ENCODE measurements around the gene CSMD2. TPM values are rescaled to one million over a fixed set of nuclear protein-coding genes. Genes with fewer than 3 reads are reported as not detected.

The CSMD2 gene
- total and polyA plus RNA-seq, 2 of the 8 experiments (the other 6 are each of a cell fraction or from before 2014, with no cell fraction given): 7.0 to 14.7 TPM

GRCh38 chr1:33985656-33986055 is 179.4 kb downstream of the CSMD2 start:
- no peak for FAIRE-seq

More at GRCh38 chr1:33985656-33986055, 179.4 kb downstream of the CSMD2 start:
- H2BK20ac ChIP-seq (ENCODE audit: low read length): no peak overlapping the region
- ChIA-PET POLR2A (ENCODE audit: partially characterized antibody) (interaction anchor here (1.3 kb wide), 1 partner anchor 13 kb away, joined by 3 read pairs; no protein-coding TSS in a partner anchor), CTCF (ENCODE audit: partially characterized antibody) (interaction anchor here (1.0 to 1.9 kb wide), 6 partner anchors 11 to 127 kb away, joined by 3 to 7 read pairs (median 4); no protein-coding TSS in a partner anchor)
- 85% methylated on average over 4 of the region's 4 CpGs; no CpG with 5 or more reads in 1 of the 2 experiments for WGBS, 2 experiments (ENCODE audit: extremely low coverage in 1 of 2, insufficient coverage in 1 of 2, insufficient read length in 1 of 2, insufficient replicate concordance in 2 of 2, low coverage in 1 of 2, low lambda C conversion rate in 2 of 2, missing lambda C conversion rate in 1 of 2)
- no peak overlapping the region for H2AFZ ChIP-seq (ENCODE audit: low read length)
- no peak overlapping the region for H3K4me3 ChIP-seq (ENCODE audit: extremely low read depth in 1 of 4, insufficient read depth in 2 of 4, low read depth in 3 of 4, low read length in 4 of 4)
- no peaks in the 10 kb centered on the region for H3K27me3 ChIP-seq (replicated peaks in 1 of 4; ENCODE audit: control insufficient read depth in 3 of 4, extremely low read depth in 1 of 4, insufficient read depth in 3 of 4, low read length in 3 of 4)
- no peak overlapping the region for H4K91ac ChIP-seq (replicated peaks; ENCODE audit: insufficient read length, low read length)
- H3K27ac ChIP-seq (ENCODE audit: low read depth, low read length): no peak overlapping the region
- H3K9me3 ChIP-seq (ENCODE audit: insufficient read depth in 2 of 2, low read depth in 1 of 2, low read length in 1 of 2): no peaks in the 10 kb centered on the region
- no peak overlapping the region for H4K8ac ChIP-seq (ENCODE audit: extremely low read depth, insufficient read depth, low read length)
- no peaks in the 10 kb centered on the region for H3K36me3 ChIP-seq (ENCODE audit: control insufficient read depth in 2 of 4, insufficient read depth in 4 of 4, low read length in 3 of 4)
- no peaks in the 10 kb centered on the region for H3K23me2 ChIP-seq (ENCODE audit: low read depth, low read length)
- no peak overlapping the region for H3K9ac ChIP-seq (replicated peaks in 1 of 4; ENCODE audit: extremely low read depth in 1 of 4, low read depth in 3 of 4, low read length in 3 of 4)
- H2AK5ac ChIP-seq (ENCODE audit: low read depth, low read length): no peak overlapping the region
- peaks cover 4% of the 10 kb centered on the region; the same call in 1 of the 2 replicates for H3K79me1 ChIP-seq (ENCODE audit: low read depth, low read length)
- peaks cover 0 to 7% of the 10 kb centered on the region in 2 experiments for H4K20me1 ChIP-seq (replicated peaks in 1 of 2; ENCODE audit: control insufficient read depth in 1 of 2, insufficient read depth in 2 of 2, low read length in 2 of 2)
- H3K18ac ChIP-seq (ENCODE audit: extremely low read depth, low read length): no peak overlapping the region
- no peak overlapping the region for H2BK15ac ChIP-seq (ENCODE audit: low read length)
- no peak overlapping the region for H3K4ac ChIP-seq (replicated peaks; ENCODE audit: insufficient read length, low read depth, low read length)
- H2BK5ac ChIP-seq (ENCODE audit: low read depth, low read length): no peak overlapping the region
- no peak for DNase-seq (ENCODE audit: low read depth in 1 of 2, low spot score in 2 of 2)
- H2BK12ac ChIP-seq (ENCODE audit: low read depth, low read length): 0 out of 2 replicates have a peak overlapping the region, but pooled peaks have one; percentile 39
- no peak overlapping the region for H3K23ac ChIP-seq (ENCODE audit: insufficient read length)
- TF ChIP-seq RXRA (IDR thresholded peaks at IDR 0.05; ENCODE audit: insufficient read depth, low read depth, low read length) (no peak), CHD2 (IDR thresholded peaks at IDR 0.05; ENCODE audit: low read length) (no peak)
- H3K56ac ChIP-seq (replicated peaks; ENCODE audit: insufficient read length, low read depth, low read length): no peak overlapping the region
- no peak overlapping the region for H3K4me2 ChIP-seq (ENCODE audit: insufficient read depth in 1 of 2, low read depth in 2 of 2, low read length in 2 of 2)
- no peak overlapping the region for H3K14ac ChIP-seq (ENCODE audit: insufficient read length)
- H3K79me2 ChIP-seq (ENCODE audit: control insufficient read depth in 1 of 2, insufficient read depth in 2 of 2, low read length in 2 of 2): no peaks in the 10 kb centered on the region; a peak in 1 of 4 replicates
- peaks cover 0 to 2% (median 0%) of the 10 kb centered on the region in 4 experiments; a peak in 2 of 7 replicates for H3K4me1 ChIP-seq (replicated peaks in 1 of 4; ENCODE audit: control insufficient read depth in 3 of 4, insufficient read depth in 4 of 4, low read length in 3 of 4)
- H2BK120ac ChIP-seq (replicated peaks; ENCODE audit: low read depth, low read length): no peak overlapping the region
- H4K5ac ChIP-seq (ENCODE audit: insufficient read length, low read depth, low read length): no peak overlapping the region
